HG03196 (cell line): Measurements from ENCODE around the gene PLCD1.

Experiments used
- ATAC-seq: cut with Tn5 transposase; IDR thresholded peaks from one replicate; pipeline ENCODE4 v1.9.1; 2021; ENCODE audit not compliant: unreplicated experiment

The PLCD1 gene

DNA sequence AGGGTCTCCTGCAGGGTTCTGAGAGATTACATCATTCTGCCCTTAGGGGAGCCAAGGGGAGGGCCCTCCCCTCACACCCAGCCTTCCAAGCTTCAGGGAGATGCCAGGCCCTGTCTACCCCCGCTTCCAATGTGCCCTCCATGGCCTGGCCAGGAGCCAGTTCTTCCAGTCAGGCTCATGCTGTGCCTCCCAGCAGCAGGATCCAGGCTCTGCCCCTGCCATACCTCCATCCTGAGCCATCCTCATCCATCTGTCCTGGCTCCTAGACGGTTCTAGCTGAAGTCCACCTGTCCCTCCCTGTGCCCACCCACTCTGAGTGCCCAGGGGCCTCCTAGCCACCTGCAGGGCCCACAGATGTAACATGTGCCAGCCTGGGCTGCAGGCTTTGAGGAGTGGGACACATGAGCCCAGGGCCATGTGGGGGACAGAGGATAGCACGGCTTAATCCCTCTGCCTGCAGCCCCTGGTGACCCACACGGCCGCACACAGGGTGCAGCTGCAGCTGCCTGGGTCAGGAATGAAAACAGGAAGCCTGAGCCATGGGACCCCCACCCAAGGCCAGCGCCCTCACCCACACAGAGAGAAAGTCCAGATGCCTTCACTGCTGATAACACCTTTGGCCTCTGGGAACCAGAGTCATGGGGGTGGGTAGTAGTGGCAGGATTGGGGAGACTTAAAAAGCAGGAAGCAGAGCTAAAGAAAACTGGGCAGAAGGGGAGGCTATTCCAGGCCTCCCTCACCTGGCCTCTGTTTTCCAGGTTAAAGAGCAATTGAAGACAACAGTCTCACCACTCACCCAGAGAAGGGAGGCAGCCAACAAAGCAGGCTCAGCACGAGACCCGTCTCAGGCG lies 11.8 kb downstream of the PLCD1 start:
- no peak for ATAC-seq

DNA sequence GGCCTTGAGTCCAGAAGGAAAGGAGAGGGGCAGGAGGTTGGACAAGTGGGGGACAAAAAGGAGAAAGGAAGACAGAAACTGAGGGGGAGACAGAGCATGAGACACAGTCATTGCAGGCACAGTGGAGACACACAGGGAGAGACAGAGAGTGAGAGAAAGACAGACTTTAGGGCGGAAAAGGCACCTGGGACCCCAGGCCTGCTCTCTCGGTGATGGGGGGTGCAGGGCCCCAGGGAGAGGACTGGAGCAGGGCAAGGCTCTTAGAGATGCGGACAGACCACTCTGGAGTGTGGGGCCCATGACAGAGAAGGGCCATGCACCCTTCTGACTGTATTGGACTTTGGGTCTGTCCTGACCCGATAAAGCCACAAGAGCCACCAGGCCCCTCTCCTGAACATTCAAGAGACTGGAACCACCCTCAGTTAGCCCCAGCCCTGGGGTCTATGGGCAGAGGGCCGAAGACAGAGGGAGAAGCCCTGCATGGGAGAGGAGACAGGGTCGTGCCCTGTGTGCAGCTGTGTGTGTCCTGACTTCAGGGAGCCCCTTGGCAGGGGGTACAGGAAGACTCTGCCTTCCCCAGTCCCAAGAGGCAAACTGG lies 12.5 kb downstream of the PLCD1 start:
- no peak for ATAC-seq

DNA sequence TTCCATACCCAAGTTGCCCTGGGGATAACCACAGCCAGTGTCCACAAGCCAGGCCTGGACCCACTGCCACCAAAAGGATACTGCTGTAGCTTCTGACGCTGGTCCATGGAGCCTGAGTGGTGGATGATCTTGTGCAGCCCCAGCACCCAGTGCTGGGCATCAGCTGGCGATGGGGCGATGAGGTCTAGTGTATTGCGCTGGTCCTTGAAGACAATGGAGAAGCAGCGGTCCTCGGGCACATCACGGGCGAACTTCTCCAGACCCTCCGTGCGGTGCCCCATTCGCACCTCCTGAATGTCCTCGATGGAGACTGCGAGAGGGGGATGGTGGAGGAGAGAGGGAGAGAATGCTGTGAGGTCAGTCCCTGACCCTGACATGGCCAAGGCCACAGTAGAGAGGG lies 13.0 kb downstream of the PLCD1 start:
- ATAC-seq, result no peak

DNA sequence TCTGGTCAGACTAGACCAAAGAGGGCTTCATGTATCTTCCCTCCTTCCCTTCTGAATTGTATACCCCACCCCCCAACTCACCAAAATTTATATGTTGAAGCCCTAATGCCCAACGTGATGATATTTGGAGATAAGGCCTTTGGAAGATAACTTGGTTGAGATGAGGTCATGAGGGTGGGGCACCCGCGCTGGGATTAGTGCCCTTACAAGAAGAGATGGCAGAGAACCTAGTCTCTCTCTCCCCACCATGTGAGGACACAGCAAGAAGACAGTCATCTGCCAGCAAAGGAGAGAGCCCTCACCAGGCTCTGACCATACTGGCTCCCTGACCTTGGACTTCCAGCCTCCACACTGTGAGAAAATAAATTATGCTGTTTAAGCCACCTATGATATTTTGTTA lies 13.5 kb downstream of the PLCD1 start:
- no peak for ATAC-seq

DNA sequence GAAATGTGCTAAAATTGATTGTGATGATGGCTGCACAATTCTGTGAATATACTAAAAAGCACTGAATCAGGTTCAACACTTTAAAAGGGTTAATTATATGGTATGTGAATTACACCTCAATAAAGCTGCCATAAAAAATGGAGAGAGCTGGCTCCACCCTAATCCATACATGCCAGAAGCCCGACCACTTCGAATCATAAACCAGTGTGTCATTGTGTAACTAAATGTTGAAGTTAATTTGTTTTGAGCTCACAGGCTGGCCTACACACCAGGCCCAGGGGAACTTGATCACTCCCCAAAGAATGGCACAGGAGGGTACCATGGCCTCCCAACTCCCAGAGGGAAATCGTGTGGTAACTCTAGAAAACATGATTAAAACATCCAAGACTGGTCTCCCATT lies 14.0 kb downstream of the PLCD1 start:
- no peak for ATAC-seq

DNA sequence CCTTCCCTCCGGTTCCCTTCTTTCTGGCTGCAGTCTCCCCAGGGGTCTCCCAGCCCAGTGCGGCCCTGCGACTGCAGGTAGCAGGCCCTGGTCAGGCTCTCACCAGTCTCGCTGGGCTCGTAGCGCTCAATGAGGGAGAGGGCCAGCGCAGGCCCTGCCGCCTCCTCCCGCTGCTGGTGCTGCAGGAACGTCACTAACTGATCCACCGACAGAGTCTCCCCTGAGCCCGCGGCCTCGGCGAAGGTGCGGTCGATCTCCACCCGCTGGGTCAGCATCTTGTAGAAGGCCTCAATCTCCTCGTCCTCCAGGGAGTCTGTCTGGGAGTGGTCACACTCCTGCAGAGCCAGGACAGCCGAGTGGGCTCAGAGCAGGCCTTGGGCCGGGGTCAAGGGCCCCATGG lies 18.3 kb downstream of the PLCD1 start:
- ATAC-seq, result no peak

DNA sequence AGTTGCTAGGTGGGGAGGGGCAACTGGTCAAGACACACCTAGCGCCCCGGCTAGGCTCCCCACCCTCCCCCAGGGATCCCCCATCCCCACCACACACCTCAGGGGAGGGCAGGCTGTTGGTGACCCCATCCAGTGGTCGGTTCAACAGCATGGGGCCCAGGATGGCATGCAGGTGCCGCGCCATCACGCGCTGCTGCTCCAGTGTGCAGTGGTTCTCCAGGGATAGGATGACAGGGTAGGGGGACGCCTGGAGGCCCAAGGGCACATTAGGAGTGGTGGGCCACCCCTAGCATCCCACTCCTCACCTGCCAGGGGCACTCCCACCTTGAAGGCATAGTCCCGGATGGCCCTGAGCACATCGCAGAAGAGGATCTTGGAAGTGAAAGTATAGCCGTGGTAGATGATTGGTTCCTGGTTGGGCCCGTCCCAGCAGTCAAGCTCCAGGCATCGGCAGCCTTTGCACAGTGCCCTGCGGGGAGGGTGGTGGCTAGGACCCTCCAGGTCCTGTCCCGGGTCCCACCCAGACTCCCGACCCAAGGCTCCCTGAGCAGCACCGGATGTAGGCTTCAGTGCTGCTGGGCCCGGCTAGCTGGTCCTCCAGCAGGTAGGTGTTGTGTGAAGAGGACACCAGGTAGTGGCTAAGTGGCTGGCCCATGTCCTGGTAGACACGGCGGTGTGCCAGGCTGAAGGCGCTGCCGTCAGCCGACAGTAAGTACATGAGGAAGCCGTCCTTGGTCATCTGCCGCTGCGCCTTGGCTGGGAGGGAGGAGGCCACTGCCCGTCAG lies 19.4 kb downstream of the PLCD1 start:
- no peak for ATAC-seq

DNA sequence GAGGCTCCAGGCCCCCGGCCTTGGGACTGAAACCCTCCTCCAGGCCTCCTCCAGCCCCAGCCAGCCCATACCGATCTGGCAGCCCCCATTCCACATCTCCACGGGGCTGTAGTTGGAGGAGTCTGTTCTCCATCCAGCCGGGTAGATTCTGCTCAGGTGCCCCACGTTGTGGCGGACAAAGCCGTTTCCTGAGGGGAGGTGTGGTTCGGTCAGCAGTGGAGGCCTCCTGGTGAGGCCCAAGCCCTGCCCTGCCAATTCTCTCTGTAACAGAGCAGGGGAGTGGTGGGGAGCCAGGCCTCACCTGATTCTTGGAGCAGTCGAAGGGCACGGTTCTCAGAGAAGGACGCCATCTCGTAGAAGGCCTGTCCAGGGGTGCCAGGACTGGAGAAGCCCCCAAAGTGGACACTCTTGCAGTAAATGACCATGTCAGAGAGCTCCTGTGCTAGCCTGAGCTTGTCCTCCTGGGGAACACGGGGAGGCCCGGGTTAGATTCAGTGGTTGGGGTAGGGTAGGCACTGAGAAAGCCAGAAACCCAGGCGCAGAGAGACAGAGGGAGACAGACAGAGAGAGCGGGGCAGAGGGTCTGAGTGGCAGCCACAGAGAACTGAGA lies 20.4 kb downstream of the PLCD1 start:
- no peak for ATAC-seq

DNA sequence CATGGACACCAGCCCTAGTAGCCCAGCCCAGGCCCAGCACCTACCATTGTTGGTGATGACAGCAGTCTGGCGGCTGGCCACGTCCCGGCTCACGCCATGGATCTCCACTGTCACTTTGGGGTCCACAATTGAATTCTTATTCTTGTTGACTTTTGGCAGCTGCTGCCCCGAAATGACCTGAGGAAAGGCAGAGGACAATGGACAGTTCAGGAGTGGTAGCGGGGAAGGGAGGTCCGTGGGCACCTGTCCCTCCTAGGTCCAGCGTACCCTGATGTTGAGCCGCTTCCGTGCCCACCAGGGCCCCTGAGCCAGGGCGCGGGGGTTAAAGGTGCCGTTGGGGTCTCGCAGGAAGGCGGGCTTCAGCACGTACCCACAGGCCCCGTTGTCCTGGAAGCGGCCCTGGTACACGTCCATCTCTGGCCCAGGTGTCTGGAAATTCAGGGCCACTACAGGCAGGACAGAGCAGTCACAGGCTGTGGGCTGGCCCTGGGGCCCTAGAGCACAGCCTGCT lies 21.2 kb downstream of the PLCD1 start:
- no peak for ATAC-seq

DNA sequence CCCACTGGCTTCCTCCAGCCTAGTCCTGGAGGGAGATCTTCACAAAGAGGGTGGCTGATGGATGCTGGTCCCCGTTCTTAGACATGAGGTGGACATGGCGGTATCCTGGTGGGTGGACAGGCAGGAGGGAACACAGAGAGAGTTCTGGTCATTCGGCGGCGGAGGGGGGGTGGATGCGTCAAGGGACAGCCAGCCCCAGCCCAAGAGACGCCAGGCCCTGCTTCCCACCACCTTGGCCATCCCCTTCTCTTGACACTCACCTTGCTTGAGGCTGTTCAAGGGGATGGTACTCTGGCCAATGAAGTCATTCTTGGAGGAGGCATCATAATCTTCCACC lies 21.7 kb downstream of the PLCD1 start:
- no peak for ATAC-seq

DNA sequence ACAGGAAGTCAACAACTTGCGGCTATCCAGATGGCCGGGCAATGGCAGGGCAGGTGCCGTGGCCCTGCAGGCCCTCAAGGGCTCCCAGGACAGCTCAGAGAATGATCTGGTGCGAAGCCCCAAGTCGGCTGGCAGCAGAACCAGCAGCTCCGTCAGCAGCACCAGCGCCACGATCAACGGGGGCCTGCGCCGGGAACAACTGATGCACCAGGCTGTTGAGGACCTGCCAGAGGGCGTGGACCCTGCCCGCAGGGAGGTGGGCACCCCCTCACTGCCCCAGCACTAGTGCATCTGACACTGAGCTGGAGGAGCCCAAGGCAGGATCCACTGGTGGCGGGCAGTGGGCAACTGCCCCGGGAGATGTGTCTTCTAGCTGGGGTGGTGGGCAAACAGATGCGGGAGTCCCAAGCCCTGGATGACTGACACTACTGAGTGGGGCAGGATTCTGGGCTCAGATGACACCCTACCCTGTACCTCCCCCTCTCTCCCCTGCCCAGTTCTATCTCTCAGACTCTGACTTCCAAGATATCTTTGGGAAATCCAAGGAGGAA lies 22.9 kb downstream of the PLCD1 start:
- ATAC-seq, result no peak

DNA sequence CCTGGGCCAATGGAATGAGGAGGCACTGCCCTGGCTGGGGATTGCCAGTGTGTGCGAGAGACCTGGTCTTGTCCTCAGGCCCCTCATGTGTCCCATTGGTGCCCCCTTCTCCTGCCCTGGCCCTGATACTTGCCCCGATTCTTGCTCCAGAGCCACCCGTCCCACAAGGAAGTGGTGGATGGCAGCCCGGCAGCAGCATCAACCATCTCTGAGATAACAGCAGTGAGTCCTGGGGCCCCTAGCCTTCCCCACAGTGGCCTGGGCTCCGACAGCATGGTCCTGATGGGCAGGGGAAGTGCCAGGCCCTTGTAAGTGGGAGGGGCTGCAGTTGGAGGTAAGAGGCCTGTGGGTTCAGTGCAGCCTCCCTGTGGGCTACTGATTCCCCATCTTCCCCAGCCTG lies 23.4 kb downstream of the PLCD1 start:
- no peak for ATAC-seq

DNA sequence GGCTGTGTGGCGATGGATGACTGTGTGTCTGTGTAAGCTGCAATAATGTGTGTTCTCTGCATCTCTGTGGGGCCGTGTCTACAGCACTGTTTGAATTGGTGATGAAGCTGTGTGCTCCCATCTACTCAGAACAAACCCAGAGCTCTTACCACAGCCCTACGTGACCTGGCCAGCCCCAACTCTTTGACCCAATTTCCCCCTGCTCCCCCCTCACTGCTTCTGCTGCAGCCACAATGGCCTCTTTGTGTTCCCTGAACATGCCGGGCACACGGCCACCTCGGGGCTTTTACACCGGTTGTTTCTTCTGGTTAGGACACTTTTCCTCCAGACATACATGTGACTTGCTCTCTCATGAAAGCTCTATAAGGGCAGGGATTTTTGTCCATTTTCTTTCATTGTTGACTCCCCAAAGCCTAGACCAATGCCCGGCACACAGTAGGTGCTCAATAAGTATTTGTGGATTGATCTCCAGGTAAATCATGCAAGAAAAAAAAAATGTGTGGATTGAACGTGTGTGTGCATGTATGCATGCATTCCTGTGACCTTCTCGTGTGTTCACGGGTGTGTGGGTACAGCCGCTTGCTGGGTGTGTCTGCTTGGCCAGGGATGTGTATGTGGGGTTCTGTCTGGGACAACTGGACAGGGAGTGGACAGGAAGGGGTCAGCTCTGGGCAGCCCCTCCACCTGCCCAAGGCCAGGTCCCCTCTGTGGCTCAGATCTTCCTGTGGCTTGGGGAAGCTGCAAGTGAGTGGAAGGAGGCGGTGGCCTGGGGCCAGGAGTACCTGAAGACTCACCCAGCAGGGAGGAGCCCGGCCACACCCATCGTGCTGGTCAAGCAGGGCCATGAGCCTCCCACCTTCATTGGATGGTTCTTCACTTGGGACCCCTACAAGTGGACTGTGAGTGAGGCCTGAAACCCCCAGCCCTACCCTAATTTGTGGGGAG lies 24.1 kb downstream of the PLCD1 start:
- ATAC-seq, result no peak

DNA sequence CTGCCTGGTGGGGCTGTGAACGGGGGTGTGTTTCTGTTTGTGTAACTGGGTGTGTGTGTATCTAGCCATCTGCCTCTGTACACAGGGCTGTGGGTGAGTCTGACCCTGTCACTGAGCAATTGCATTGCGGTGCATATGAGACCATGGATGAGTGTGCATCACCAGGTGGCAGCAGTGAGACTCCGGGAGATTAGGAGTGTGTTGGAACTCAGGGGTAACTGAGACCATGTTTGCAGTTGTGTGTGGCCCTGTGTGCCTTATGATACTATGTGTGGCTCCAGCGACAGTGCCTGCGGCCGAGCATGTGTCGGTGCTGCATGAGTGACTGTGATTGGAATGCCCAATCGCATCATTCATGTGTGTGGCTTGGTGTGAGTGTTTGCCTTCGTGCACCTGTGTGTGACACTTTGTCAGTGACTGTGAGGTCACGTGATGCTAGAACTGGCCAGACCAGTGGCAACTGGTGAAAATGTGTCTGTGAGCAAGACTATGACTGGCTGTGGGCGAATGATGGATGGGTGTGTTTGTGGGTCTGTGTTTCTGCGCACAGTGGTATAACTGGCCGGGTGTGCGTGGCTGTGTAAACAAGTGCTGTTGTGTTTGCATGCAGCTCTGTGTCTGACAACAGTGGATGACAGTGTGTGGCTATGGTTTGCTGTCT lies 24.9 kb downstream of the PLCD1 start:
- no peak for ATAC-seq

DNA sequence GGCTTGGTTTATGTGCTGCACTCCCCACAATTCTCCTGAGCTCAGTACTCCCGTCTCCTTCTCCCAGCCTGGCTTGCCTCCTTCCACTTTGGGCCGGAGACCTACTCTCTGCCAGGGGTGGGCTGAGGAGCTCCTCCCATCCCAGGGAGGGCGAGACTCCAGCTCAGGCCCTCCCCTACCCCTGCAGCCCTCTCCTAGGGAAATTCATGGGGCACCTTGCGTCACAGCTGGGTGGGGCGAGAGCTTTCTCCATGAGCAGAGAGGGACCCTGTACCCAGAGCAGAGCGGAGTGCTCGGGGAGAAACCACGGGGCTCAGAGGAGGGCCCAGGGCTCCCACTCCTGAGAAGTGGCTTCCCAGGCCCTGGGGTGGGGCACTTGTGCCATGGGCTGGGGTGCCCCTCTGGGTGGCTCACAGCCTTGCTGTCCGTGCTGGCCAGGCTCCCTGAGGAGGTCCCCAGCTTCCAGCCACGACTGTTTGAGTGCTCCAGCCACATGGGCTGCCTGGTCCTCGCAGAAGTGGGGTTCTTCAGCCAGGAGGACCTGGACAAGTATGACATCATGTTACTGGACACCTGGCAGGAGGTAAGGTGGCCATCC lies 25.5 kb downstream of the PLCD1 start:
- ATAC-seq, result no peak

DNA sequence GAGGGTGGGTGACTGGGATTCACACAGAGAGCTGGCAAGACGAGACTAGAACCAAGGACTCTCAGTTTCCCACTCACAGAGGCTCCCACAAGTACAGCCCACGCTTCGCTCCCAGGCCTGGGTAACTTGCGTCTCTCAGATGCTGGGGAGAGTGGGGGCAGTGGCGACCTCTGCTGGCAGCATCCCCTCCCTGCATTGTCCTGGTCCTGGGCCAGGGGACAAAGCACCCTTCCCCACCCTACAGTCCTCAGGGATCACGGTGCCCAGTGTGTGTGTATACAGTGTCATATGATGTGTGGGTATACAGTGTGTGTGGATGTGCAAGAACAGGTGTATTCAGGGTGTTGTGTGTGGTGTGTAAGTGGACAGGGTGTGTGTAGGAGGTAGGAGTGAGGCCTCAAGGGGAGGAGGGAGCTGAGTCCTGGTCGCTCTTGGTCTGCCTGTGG lies 26.0 kb downstream of the PLCD1 start:
- ATAC-seq, result no peak

DNA sequence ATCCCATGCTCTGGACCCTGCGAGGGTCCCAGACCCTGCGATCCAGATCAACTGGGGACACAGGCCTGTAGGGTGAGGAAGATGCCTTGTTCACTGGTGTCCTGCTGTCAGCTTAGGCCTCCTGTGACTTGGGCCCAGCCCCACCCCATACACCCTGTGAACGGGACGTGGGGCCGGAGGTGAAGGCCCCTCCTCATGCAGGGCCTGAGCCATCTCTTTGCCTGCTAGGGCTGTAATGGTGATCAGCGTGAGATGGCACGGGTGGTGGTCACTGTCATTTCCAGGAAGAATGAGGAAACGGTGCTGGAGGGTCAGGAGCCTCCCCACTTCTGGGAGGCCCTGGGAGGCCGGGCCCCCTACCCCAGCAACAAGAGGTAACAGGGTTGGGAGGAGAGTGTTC lies 26.5 kb downstream of the PLCD1 start:
- no peak for ATAC-seq

DNA sequence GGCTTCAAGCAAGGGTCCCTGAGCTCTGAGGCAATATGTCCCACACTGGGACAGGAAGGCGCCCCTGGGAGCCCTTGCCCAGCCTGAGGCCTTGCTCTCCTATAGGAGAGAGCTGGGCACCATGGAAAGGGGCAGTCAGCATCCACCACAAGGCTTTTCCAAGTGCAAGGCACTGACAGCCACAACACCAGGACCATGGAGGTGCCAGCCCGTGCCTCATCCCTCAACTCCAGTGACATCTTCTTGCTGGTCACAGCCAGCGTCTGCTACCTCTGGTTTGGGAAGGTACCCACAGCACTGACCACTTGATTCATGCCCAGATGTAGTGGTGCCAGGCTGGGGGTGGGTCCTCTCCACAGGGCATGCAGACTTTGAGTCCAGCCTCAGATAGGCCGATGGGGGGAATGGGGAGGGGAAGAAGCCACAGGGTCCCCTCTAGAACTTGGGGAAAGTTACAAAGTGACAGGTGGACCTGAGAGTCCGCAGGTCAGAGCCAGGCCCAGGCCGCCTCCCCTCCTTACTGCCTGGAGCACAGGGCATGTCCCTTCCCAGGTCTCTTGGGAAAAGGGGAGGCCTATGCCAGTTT lies 27.1 kb downstream of the PLCD1 start:
- no peak for ATAC-seq
